OCI-LY7 (cell line): ENCODE measurements around the gene LPAR3.

ENCODE experiments used
- CTCF ChIP-seq: fragments of 200-600 bp; sonication (generic); conservative IDR thresholded peaks from 2 replicates; pipeline ENCODE4 v1.5.1; 2014; ENCODE audit warnings: mild to moderate bottlenecking, antibody characterized with exemption, low read length, moderate library complexity, mixed read lengths
- EZH2phosphoT487 ChIP-seq: fragments of 200-600 bp; sonication (generic); IDR thresholded peaks from 2 replicates; pipeline ENCODE4 v1.6.1; 2018; ENCODE audit warnings: low read depth, borderline replicate concordance, mild to moderate bottlenecking, mixed run types, antibody characterized with exemption, low read length, moderate library complexity, mixed read lengths

GRCh38 chr1:84923317-84923716 is 30.3 kb upstream of the LPAR3 start:
- TF ChIP-seq CTCF (no peak), EZH2phosphoT487 (no peak)
